DOHH2 (cell line): ENCODE data around the gene CSMD2.

Experiments
- CTCF ChIP-seq: fragments of 200-600 bp; sonication (generic); IDR thresholded peaks from one replicate; pipeline ENCODE4 v1.5.1; 2014; ENCODE audit warnings: antibody characterized with exemption, mild to moderate bottlenecking, low read depth, low read length; ENCODE audit not compliant: poor library complexity, severe bottlenecking
- EZH2phosphoT487 ChIP-seq: fragments of 200-600 bp; sonication (generic); IDR thresholded peaks from 2 replicates; pipeline ENCODE4 v1.6.1; 2017; ENCODE audit warnings: borderline replicate concordance, mild to moderate bottlenecking, antibody characterized with exemption, low read length, moderate library complexity, mixed read lengths

- TF ChIP-seq CTCF (no peak), EZH2phosphoT487 (no peak)
Measured at GRCh38 chr1:33742663-33743062, 422.4 kb downstream of the CSMD2 start.
